Activated CD8-positive, alpha-beta memory T cell treated with anti-CD3 and anti-CD28 coated beads, Interleukin-2, amount 50 U/mL, for 48 hours (primary cell): ENCODE measurements around the gene TAF4.
"Not testable (repeated sequence)": the region's sequence is repeated elsewhere in the genome, so short reads cannot be mapped to it uniquely, and the experiment has no call there.

Experiments used
- DNase-seq: peaks from one replicate; pipeline ENCODE4 v3.0.0-alpha.2; 2020

TAF4 gene

DNA sequence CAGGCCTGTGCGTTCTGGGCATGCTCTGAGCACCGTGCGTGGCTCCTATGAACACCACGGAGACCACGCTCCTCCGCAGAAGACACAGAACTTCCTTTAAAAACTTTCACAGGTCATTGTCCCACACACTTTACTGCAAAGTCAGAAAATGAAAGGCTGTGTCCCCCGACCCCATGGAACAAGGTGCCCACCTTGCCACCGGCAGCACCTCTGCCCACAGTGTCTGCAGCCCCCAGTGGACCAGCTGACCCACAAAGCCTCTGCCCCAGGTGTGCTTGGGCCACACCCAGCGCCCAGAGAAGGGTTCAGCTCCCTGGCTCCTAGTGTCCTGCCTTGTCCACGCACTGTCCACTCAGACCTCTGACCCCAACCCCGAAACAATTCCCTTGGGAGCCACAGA, 8.7 kb downstream of the TAF4 start:
- no peak for DNase-seq

DNA sequence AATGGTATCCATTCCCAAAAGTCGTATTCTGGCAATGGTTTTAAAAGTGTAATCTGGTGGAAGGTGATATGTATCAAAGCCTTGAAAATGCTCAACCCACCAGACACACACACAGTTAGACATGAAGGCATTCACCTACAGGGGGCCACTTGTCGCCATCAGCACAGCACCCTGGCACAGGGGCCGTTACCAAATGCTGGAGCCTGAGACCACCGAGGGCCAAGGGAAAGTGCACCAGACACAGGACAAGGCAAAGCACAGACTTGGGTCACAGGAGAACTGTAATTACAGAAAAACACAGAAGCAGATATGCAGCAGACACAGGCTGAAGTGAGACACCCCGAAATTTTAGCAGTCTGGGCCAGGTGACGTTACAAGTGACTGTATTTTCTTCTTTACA, 9.3 kb downstream of the TAF4 start:
- peak; percentile 10 for DNase-seq

GRCh38 chr20:62055862-62056115, 9.9 kb downstream of the TAF4 start:
- DNase-seq = not testable (repeated sequence)

GRCh38 chr20:62055106-62055861, 10.4 kb downstream of the TAF4 start:
- DNase-seq = peak; percentile 17

GRCh38 chr20:62054451-62054953, 11.2 kb downstream of the TAF4 start:
- no peak for DNase-seq

- DNase-seq = no peak
Measured at GRCh38 chr20:62053465-62054196, 12.1 kb downstream of the TAF4 start.

GRCh38 chr20:62052842-62053464, 12.7 kb downstream of the TAF4 start:
- DNase-seq = no peak

DNA sequence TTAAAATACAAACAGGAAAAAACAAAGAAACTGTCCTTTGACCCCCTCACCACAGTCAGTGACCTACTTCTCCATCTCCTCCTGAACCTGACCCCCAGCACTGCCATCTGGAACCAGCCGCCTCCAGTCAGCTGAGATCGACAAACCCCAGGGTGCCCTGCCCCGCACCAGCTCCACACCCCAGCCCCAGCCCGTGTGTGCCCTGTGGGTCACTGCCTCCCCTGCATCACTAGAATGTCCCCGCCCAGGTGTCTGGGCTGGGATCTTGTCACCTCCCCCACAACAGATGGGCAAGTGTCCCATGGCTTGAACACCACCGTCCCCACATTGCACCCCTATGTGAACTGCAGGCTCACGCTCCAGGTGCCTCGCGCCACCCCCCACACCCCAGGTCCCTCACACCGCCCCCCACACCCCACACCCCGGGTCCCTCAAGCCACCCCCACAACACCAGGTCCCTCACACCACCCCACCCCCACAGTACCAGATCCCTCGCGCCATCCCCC, 13.3 kb downstream of the TAF4 start:
- DNase-seq = no peak

DNA sequence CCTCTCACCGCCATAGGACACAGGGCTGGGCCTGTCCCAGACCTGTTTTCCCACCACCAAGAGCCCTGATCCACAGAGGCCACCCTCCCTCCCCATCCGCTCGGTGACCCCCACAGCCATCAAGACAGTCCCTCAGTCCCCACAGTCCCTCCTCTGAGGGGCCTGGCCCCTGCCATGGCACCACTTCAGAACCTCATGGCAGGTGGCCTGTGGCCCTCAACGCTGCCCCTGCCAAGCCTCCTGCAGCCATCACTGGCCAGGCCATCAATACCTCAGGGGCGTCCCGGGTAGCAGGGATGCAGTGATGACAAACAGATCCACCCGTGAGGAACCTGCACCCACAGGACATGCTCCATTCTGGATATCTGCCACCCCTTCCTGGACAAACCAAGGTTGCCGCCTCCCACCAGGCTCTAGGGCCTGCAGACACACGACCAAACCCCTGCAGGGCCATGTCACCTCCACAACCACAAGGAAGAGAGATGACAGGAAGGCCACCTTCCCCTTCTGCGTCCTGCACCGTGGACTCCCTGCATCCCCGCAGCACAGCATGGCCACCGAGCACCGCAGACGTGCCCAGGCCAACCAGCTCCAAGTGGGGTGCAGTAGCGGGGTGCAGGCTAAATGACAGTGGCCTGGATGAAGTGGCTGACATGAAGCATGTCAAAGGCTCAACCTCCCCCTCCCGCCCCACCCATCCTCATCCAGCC, 14.0 kb downstream of the TAF4 start:
- no peak for DNase-seq

- no peak for DNase-seq
Measured at GRCh38 chr20:62051144-62051543, 14.5 kb downstream of the TAF4 start.

- no peak for DNase-seq
Measured at GRCh38 chr20:62050166-62051120, 15.2 kb downstream of the TAF4 start.

GRCh38 chr20:62049342-62050165, 16.1 kb downstream of the TAF4 start:
- no peak for DNase-seq

- no peak for DNase-seq
Measured at GRCh38 chr20:62048821-62049291, 16.8 kb downstream of the TAF4 start.

DNA sequence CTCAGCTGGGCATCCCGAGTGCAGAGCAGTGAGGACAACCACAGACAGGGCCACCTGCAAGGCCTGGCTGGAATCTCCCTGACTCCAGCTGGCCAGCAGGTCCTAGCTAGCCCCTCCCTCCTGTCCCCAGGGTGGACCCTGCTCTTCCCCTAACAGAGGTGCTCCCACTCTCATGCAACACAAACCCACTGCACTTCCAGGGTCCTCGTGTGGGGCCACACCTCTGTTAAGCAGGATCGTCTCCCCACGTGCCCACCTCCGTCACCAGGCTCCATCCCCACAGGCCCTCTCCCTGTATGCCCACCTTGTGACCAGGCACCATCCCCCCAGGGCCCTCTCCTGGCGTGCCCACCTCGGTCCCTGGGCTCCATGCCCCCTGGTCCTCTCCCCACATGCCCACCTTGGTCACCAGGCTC, 17.3 kb downstream of the TAF4 start:
- DNase-seq = no peak

DNA sequence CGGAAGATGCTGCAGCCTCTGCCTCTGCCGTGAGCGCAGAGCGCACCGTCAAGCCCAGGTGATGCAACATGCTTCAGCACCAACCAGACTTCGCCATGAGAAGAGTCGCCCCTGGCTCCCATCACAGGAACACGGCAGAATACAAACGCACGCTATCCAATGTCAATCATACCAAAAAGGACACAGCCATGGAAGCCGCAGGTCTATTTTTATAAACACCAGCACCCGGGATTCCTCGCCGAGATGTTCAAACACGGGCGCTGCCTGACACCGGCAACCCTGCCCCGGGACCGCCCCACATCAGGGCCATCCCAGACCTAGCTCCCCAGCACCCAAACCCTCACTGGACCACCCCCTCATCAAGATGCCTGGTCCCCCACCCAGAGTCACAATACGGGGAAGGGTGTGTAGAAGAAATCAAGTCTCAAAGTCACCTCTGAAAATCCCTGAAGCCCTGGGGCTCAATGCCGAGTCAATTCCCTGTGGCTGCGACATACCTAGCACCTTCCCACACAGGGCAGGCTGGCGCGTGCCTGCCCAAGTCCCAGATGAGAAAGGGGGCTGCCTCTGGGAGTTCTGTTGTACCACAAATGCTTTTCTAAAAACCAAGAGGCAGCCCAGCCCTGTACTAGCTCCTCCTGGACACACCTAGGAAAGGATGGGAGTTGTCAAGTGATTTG, 17.9 kb downstream of the TAF4 start:
- DNase-seq = no peak

DNA sequence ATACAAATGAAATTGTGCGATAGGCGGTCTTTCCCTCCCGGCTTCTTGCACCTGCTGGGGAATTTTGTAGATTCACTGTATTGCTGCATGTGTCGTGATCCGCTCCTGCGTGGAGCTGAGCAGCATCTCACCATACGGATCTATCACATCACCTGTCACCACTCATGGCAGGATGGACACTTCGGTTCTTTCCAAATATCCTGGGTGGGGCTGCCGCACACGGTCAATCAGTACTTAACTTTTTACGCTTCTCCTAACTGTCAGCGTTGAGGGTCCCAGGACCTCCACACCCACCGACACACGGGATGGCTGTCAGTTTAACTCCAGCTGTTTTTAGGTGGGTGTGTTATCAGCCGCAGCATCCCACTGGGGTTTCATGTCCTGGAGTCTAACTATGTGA, 19.2 kb downstream of the TAF4 start:
- DNase-seq = no peak

DNA sequence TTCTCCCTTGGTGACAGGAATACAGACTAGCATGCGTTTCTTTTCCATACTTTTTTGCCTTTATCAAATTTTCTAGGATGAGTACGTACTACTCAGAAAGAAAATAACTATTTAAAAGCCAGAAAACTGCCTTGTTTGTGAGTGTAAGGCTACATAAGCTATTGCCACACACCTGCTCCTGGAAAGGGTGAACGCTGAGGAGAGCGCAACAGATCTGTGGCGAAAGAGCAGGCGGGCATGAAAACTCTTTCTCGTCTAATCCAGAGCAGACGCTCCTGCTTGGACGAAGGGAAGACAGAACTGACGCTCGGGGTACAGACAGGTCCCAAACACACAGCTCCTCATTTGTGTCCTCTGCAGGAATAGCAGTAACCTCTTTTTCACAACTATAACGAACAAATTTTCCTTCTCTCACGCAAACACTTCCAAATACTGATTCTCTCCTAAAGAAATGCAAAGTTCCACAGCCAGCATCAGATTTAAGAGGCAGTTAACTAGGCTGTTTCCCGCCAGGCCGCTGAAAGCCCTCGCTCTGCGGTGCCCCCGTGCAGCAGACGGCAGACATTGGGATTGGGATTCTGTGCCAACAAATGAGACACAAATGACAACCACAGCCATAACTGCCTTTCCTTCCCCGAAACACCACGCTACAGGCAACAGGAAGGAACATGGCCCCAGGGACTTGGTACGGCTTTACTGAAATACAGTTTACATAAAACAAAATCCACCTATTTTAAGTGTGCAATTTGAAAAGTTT, 20.0 kb downstream of the TAF4 start:
- no peak for DNase-seq

GRCh38 chr20:62045118-62045517, 20.6 kb downstream of the TAF4 start:
- DNase-seq = no peak

DNA sequence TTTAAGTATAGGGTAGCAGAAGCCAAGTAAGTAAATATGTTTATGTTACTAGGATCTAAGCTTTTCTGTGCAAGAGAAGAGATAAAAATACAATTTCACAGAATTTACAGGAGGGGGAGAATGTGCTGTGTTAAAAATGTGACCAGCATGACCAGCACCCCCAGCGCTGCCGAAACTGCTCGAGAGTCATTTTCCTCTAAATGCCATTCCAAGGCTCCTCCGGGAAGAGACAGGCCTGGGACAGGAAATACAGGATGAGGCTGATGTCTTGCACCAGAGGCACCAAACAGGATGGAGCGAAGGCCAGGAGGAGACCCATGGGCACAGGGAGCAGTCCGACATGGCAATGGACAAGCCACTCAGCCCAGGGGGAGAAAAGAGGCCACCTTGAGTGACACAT, 21.1 kb downstream of the TAF4 start:
- no peak for DNase-seq
